Neural cell (in vitro differentiated cells): Measurements from ENCODE around the gene GCK.

ENCODE experiments used
- EZH2 ChIP-seq: fragments of 200-600, 300-800 bp; shearing (Covaris generic), sonication (generic); IDR thresholded peaks from 2 replicates; pipeline ENCODE4 v1.6.1; 2014; ENCODE audit warnings: antibody characterized with exemption, low read length, borderline replicate concordance, mild to moderate bottlenecking; ENCODE audit not compliant: insufficient read depth, poor library complexity, severe bottlenecking
- TF ChIP-seq, protein P1 (sequence below): fragments of 450-650 bp; IDR thresholded peaks from 2 replicates; pipeline ENCODE4 v1.5.1; 2014; ENCODE audit warnings: antibody characterized with exemption, mild to moderate bottlenecking, moderate library complexity; ENCODE audit not compliant: poor library complexity, severe bottlenecking

DNA sequence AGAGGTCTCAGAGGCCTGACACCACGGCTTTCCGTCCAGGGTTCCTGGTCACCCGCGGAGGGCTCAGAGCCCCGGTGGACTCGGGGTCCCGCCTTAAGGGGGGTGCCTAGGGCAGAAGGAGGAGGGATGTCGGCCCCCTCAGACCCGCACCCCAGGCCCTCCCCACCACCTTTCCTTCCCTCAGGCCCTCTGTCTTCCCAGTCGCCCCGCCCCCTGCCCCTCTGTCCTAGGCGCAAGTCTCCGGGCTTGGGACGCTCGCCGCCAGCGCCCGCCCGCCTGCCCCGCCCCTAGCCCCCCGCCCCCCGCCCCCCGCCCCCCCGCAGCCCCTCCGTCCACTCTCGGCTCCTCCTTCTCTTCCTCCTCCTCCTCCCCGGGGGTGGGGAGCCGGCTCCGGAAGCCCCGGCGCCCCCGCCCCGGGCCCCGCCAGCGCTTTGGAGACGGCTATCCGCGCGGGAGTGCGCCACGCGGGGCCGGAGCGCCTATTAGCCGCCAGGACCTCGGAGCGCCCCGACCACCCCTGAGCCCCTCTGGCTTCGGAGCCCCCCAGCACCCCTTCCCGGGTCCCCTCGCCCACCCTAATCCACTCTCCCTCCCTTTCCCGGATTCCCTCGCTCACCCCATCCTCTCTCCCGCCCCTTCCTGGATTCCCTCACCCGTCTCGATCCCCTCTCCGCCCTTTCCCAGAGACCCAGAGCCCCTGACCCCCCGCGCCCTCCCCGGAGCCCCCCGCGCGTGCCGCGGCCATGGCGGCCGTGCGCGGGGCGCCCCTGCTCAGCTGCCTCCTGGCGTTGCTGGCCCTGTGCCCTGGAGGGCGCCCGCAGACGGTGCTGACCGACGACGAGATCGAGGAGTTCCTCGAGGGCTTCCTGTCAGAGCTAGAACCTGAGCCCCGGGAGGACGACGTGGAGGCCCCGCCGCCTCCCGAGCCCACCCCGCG is 85.0 kb downstream of the GCK start, which contains the start of gene AEBP1:
- TF ChIP-seq, protein P1, sequence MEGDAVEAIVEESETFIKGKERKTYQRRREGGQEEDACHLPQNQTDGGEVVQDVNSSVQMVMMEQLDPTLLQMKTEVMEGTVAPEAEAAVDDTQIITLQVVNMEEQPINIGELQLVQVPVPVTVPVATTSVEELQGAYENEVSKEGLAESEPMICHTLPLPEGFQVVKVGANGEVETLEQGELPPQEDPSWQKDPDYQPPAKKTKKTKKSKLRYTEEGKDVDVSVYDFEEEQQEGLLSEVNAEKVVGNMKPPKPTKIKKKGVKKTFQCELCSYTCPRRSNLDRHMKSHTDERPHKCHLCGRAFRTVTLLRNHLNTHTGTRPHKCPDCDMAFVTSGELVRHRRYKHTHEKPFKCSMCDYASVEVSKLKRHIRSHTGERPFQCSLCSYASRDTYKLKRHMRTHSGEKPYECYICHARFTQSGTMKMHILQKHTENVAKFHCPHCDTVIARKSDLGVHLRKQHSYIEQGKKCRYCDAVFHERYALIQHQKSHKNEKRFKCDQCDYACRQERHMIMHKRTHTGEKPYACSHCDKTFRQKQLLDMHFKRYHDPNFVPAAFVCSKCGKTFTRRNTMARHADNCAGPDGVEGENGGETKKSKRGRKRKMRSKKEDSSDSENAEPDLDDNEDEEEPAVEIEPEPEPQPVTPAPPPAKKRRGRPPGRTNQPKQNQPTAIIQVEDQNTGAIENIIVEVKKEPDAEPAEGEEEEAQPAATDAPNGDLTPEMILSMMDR = no peak
- TF ChIP-seq EZH2 = no peak
